ENCODE data around the gene PPP1R13B.
A peak's percentile ranks its signal among the peaks of the same experiment; 100 is the strongest.

The PPP1R13B gene

DNA sequence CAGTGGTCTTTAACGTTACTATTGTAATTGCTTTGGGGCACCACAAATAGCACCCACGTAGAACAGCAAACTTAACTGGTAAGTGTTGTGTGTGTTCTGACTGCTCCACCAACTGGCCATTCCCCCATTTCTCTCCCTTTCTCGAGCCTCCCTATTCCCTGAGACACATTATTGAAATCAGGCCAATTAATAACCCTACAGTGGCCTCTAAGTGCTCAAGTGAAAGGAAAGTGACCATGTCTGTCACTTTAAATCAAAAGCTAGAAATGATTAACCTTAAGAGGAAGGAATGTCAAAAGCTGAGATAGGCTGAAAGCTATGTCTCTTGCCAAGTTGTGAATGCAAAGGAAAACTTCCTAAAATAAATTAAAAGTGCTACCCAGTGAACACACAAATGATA is 22.3 kb downstream of the PPP1R13B start:
- TF ChIP-seq, protein P1, sequence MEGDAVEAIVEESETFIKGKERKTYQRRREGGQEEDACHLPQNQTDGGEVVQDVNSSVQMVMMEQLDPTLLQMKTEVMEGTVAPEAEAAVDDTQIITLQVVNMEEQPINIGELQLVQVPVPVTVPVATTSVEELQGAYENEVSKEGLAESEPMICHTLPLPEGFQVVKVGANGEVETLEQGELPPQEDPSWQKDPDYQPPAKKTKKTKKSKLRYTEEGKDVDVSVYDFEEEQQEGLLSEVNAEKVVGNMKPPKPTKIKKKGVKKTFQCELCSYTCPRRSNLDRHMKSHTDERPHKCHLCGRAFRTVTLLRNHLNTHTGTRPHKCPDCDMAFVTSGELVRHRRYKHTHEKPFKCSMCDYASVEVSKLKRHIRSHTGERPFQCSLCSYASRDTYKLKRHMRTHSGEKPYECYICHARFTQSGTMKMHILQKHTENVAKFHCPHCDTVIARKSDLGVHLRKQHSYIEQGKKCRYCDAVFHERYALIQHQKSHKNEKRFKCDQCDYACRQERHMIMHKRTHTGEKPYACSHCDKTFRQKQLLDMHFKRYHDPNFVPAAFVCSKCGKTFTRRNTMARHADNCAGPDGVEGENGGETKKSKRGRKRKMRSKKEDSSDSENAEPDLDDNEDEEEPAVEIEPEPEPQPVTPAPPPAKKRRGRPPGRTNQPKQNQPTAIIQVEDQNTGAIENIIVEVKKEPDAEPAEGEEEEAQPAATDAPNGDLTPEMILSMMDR (IDR thresholded peaks at IDR 0.05; ENCODE audit: extremely low read depth, missing control alignments) = no peak
- DNase-seq (ENCODE audit: low spot score) = no peak

DNA sequence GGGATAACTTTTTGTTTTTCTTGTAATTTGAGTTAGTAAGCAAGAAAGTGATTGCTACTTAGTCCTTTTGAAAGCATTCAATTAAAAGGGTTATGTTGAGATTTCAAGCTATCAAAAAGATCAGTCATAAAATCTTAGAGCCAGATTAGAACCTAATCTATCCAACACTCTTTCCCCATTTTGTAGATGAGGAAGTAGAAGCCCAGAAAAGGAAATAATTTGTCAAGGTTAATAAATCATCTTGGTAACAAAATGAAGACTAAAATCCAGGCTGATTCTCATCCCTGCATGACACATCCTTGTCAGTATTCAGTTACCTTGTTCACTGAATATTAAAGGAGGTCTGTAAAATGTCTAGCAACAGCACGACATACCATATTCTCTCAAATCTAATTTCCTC is 26.5 kb downstream of the PPP1R13B start:
- TF ChIP-seq, protein P1 (IDR thresholded peaks at IDR 0.05; ENCODE audit: extremely low read depth, missing control alignments) = no peak
- no peak for DNase-seq (ENCODE audit: low spot score)

DNA sequence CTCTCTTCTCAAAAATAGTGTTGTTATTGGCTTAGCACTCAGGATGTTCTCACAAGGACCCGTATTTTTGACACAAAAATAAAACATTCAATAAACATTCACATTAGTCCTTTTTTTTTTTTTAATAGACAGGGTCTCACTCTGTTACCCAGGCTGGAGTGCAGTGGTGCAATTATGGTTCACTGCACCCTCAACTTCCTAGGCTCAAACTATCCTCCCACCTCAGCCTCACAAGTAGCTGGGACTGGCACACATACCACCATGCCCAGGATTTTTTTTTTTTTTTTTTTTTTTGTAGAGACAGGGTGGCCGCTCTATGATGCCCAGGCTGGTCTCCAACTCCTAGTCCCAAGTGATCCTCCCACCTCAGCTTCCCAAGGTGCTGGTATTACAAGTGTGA is 27.0 kb downstream of the PPP1R13B start:
- TF ChIP-seq, protein P1 (IDR thresholded peaks at IDR 0.05; ENCODE audit: extremely low read depth, missing control alignments) = no peak

DNA sequence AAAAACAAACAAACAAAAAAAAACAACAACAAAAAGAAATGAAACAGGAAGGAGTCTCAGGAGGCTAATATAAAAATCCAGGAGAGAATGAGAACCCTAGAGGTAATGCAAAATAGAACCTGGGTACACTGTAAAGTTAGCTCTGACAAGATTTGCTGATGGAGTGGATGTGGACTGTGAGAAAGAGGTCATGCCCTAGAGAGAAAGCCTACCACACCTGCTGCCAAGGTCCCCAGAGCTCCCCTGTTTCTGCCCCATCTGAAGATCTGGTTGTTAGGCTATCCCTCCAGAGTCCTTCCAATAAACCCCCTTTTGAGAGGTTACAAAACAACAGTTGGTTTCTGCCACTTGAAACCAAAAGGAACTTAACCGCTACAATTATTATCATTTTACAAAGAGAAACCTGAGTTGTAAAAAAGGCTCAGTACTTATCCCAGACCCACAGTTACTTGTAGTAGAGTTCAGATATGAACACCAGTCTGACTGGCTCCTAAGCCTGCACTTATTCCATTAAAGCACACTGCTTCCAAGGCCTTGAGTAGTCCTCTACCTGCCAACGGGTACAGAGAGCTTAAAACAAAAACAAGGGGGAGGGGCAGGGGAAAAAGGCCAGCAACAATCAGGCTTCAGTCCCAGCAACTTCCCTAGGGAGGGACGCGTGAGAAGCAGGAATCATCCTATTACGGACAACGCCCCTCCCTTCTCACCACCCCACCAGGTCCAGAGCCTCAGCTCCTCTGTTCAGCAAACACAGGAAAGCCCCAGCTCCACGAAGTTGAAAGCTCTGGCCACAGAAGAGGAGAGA is 27.7 kb downstream of the PPP1R13B start:
- TF ChIP-seq, protein P1 (IDR thresholded peaks at IDR 0.05; ENCODE audit: extremely low read depth, missing control alignments) = no peak
- DNase-seq (ENCODE audit: low spot score) = peak; percentile 38

More for the DNA sequence above, 27.0 kb downstream of the PPP1R13B start:
- DNase-seq (ENCODE audit: low spot score) = no peak

DNA sequence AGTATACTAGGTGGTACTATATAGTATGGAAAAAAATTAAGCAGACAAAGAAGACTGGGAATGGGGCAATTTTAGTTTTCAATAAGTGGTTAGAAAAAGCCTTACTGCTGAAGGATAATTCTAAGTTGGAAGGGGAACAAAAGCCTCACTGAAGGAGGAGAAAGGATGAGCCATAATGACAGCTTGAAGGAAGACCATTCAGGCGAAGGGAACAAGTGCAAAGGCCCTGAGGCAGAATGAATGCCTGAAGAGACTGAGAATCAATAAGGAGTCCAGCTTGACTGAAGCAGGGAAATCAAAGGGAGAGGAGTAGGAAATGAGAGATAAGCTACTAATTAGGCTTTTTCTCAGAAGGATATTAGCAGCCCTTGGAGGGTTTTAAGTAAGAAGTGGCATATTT is 28.5 kb downstream of the PPP1R13B start:
- no peak for DNase-seq (ENCODE audit: low spot score)
- TF ChIP-seq, protein P1 (IDR thresholded peaks at IDR 0.05; ENCODE audit: extremely low read depth, missing control alignments) = no peak

DNA sequence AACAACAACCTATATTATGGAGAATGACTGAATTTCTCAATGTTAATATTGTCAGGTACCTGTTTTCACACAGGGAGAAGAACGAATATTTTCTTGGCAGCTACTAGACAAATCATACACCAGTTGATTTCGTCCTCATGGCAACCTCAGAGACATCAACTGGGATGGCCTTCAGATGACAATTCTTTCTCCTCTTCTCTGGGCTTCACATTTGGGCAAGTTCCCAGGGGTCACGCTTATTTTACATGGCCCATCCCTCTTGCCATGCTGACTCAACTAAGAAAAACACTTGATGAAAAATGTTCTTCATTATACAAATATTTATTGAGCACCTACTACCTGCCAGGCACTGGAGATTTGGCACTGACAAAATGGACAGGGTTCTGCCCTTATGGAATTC is 29.0 kb downstream of the PPP1R13B start:
- TF ChIP-seq, protein P1 (IDR thresholded peaks at IDR 0.05; ENCODE audit: extremely low read depth, missing control alignments) = no peak

DNA sequence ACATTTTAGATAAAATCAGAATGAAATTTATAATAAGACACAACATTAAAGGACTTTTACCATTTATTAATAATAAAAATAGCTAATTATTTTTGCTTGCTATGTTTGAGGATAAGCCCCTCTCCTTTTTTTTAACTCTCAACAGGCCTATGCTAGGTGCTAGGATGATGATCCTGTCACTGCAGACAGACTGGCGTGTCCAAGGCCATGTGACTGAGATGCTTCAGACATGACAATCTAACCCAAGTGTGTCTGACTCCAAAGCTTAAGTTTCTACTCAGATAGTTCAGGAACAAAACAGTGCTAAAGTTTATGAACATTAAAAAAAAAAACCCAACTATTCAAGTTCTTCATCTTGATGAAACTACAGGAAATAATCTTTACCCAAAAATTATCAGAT is 29.8 kb downstream of the PPP1R13B start:
- DNase-seq (ENCODE audit: low spot score) = no peak
- TF ChIP-seq, protein P1 (IDR thresholded peaks at IDR 0.05; ENCODE audit: extremely low read depth, missing control alignments) = no peak

More for the DNA sequence above, 29.0 kb downstream of the PPP1R13B start:
- DNase-seq (ENCODE audit: low spot score) = no peak

All from GM20000 (cell line).